ENCODE results near the gene LIPM. TPM values are rescaled to one million over a fixed set of nuclear protein-coding genes. Genes with fewer than 3 reads are reported as not detected.

LIPM gene
- total and polyA plus RNA-seq, 4 donors, result not detected

Other genes with a start within 250 kb of the LIPM start
- gene RNLS, start 219.4 kb upstream of the LIPM start, total RNA-seq, result 1 to 10 TPM; 6.1 to 9.4 TPM
- 1 to 10 TPM; 9.6 to 9.7 TPM for gene RNLS, start 219.4 kb upstream of the LIPM start, polyA plus RNA-seq
- under 1 TPM in 1 of 2 donors, not detected in 1; 0.87 TPM for gene LIPJ, start 216.0 kb upstream of the LIPM start, total RNA-seq
- not detected for gene LIPJ, start 216.0 kb upstream of the LIPM start, polyA plus RNA-seq
- not detected for gene LIPF, start 138.3 kb upstream of the LIPM start, total RNA-seq
- gene LIPF, start 138.3 kb upstream of the LIPM start, polyA plus RNA-seq, result 1 to 10 TPM; 2.8 to 6.1 TPM
- gene LIPK, start 96.5 kb upstream of the LIPM start, total RNA-seq, result not detected
- gene LIPK, start 96.5 kb upstream of the LIPM start, polyA plus RNA-seq, result not detected
- under 1 TPM in 1 of 2 donors, not detected in 1; 0.58 TPM for gene LIPN, start 42.7 kb upstream of the LIPM start, total RNA-seq
- under 1 TPM in 1 of 2 donors, not detected in 1; 0.43 TPM for gene LIPN, start 42.7 kb upstream of the LIPM start, polyA plus RNA-seq
- under 1 TPM; 0.24 to 0.26 TPM for gene ANKRD22, start 49.1 kb downstream of the LIPM start, total RNA-seq
- 1 to 10 TPM in 1 of 2 donors, under 1 TPM in 1; 0.18 to 1.8 TPM for gene ANKRD22, start 49.1 kb downstream of the LIPM start, polyA plus RNA-seq
- gene STAMBPL1, start 77.5 kb downstream of the LIPM start, total RNA-seq, result 10 to 100 TPM in 1 of 2 donors, 1 to 10 TPM in 1; 3.5 to 12.0 TPM
- gene STAMBPL1, start 77.5 kb downstream of the LIPM start, polyA plus RNA-seq, result 1 to 10 TPM in 1 of 2 donors, under 1 TPM in 1; 0.63 to 2.3 TPM
- 1,000 to 10,000 TPM; 3,684 to 9,611 TPM for gene ACTA2, start 150.0 kb downstream of the LIPM start, total RNA-seq
- gene ACTA2, start 150.0 kb downstream of the LIPM start, polyA plus RNA-seq, result 1,000 to 10,000 TPM; 3,163 to 4,826 TPM
- 10 to 100 TPM; 27.4 to 28.5 TPM for gene FAS, start 188.1 kb downstream of the LIPM start, total RNA-seq
- 10 to 100 TPM in 1 of 2 donors, 1 to 10 TPM in 1; 9.5 to 28.5 TPM for gene FAS, start 188.1 kb downstream of the LIPM start, polyA plus RNA-seq